ENCODE data around the gene CDK6.

DNA sequence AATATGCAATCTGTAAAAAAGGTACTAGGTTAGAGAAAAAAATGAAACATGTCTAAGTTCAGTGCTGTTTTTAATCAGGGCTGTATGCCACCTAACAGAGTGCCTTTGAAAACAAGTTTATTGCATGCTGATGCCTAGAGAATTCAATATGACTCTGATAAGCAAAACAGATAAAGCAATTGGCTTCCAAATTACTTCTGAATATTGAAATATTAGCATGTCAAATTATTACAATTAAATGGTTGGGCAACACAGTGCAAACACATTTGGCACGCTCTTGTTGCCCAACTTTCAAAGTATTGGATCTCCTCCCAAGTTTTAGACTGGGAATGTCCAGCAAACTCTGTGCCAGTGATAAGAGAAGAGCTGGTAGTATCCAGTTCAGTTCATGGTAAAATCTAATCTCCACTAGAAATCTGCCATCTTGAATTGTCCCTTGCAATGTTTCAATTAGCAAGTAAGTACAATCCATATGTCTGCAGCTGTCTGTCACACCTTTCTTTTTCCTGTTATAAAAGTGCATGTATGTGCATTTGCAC, 181.0 kb downstream of the CDK6 start:
- TF ChIP-seq, protein P1, sequence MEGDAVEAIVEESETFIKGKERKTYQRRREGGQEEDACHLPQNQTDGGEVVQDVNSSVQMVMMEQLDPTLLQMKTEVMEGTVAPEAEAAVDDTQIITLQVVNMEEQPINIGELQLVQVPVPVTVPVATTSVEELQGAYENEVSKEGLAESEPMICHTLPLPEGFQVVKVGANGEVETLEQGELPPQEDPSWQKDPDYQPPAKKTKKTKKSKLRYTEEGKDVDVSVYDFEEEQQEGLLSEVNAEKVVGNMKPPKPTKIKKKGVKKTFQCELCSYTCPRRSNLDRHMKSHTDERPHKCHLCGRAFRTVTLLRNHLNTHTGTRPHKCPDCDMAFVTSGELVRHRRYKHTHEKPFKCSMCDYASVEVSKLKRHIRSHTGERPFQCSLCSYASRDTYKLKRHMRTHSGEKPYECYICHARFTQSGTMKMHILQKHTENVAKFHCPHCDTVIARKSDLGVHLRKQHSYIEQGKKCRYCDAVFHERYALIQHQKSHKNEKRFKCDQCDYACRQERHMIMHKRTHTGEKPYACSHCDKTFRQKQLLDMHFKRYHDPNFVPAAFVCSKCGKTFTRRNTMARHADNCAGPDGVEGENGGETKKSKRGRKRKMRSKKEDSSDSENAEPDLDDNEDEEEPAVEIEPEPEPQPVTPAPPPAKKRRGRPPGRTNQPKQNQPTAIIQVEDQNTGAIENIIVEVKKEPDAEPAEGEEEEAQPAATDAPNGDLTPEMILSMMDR (IDR thresholded peaks at IDR 0.05), result no peak
- TF ChIP-seq POLR2A (IDR thresholded peaks at IDR 0.05), result no peak
